Mesendoderm (in vitro differentiated cells): Measurements from ENCODE around the gene PEX26.
"Not testable (repeated sequence)": the region's sequence is repeated elsewhere in the genome, so short reads cannot be mapped to it uniquely, and the experiment has no call there.

ENCODE experiments used
- DNase-seq: peaks from one replicate; pipeline ENCODE4 v3.0.0; 2013
- H2AK5ac ChIP-seq: 2 replicates; pipeline ENCODE4 v1.6.1; 2013; ENCODE audit warnings: low read length, inconsistent platforms
- H2BK120ac ChIP-seq: 2 replicates; pipeline ENCODE4 v1.6.1; 2013; ENCODE audit warnings: low read depth, mild to moderate bottlenecking, low read length, moderate library complexity, mixed read lengths
- H2BK15ac ChIP-seq: replicated peaks from 2 replicates; pipeline ENCODE4 v1.6.1; 2013; ENCODE audit warnings: low read depth, mild to moderate bottlenecking, moderate library complexity
- H2BK5ac ChIP-seq: 2 replicates; pipeline ENCODE4 v1.6.1; 2013; ENCODE audit warnings: low read length, inconsistent platforms
- H3K18ac ChIP-seq: 2 replicates; pipeline ENCODE4 v1.6.1; 2013; ENCODE audit warnings: mild to moderate bottlenecking, low read length, mixed read lengths
- H3K23ac ChIP-seq: one replicate; pipeline ENCODE4 v1.6.1; 2013; ENCODE audit warnings: low read length
- H3K27ac ChIP-seq: 2 replicates; pipeline ENCODE4 v1.5.1; 2013; ENCODE audit warnings: low read depth, mild to moderate bottlenecking, inconsistent platforms, low read length, moderate library complexity
- H3K27me3 ChIP-seq: 2 replicates; pipeline ENCODE4 v1.6.1; 2013; ENCODE audit warnings: low read length, control low read depth, mild to moderate bottlenecking, inconsistent platforms; ENCODE audit not compliant: insufficient read depth, poor library complexity
- H3K36me3 ChIP-seq: 2 replicates; pipeline ENCODE4 v1.6.1; 2013; ENCODE audit warnings: low read length, inconsistent platforms; ENCODE audit not compliant: control insufficient read depth, insufficient read depth
- H3K4ac ChIP-seq: one replicate; pipeline ENCODE4 v1.6.1; 2013; ENCODE audit warnings: low read depth, mild to moderate bottlenecking, low read length, moderate library complexity
- H3K4me1 ChIP-seq: 2 replicates; pipeline ENCODE4 v1.6.1; 2013; ENCODE audit warnings: low read depth, low read length, inconsistent platforms; ENCODE audit not compliant: control insufficient read depth
- H3K4me2 ChIP-seq: 2 replicates; pipeline ENCODE4 v1.6.1; 2013; ENCODE audit warnings: low read length
- H3K4me3 ChIP-seq: 2 replicates; pipeline ENCODE4 v1.5.1; 2013; ENCODE audit warnings: mild to moderate bottlenecking, low read length
- H3K56ac ChIP-seq: one replicate; pipeline ENCODE4 v1.6.1; 2013; ENCODE audit warnings: low read length
- H3K79me1 ChIP-seq: 2 replicates; pipeline ENCODE4 v1.6.1; 2013; ENCODE audit warnings: low read length, inconsistent platforms
- H3K79me2 ChIP-seq: 2 replicates; pipeline ENCODE4 v1.6.1; 2013; ENCODE audit warnings: mild to moderate bottlenecking, low read length; ENCODE audit not compliant: control insufficient read depth, insufficient read depth
- H3K9ac ChIP-seq: 2 replicates; pipeline ENCODE4 v1.6.1; 2013; ENCODE audit warnings: low read length, inconsistent platforms
- H4K5ac ChIP-seq: one replicate; pipeline ENCODE4 v1.6.1; 2013; ENCODE audit warnings: low read length
- H4K8ac ChIP-seq: one replicate; pipeline ENCODE4 v1.6.1; 2013; ENCODE audit warnings: low read depth, mild to moderate bottlenecking, control low read depth, low read length, moderate library complexity
- WGBS: extraction: QIAGEN DNeasy Blood & Tissue Kit; methylation state at CpG from one replicate; pipeline ENCODE4 v1.1.7; 2013; ENCODE audit warnings: low lambda C conversion rate, missing lambda C conversion rate; ENCODE audit not compliant: insufficient coverage; ENCODE audit errors: extremely low coverage; 5-methylcytosine and 5-hydroxymethylcytosine counted together

The PEX26 gene

DNA sequence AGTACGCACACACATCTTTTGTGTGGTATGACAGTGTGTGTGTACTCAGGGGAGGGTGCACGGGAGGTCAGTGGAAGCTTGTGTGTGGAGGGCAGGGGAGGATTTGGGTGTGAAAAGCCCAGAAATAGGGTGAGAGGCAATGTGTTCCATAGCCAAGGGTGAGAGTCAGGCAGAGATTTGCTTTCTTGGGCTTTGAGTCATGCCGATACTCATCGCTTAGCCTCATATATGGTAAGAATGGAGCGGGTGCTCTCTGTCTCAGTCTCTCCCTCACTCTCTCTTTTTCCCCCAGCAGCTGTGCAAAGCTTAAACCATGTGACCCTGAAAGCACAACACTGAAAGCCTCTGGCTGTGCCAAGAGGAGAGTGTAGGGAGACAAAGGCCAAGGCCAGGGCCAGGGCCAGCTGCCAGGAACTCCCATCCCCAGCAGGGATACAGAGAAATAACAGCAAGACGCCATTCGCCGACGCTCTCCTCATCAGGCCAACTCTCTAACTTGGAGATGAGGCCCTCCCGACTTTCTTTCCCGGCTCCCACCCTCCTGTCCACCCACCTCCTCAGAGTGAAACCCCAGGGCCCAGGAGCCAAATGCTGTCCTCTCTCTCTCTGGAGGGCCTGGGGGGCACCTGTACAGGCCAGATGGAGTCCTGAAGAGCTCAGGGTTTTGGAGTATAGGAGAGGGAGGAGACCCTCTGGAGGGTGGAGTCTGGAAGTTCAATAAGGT, 33.1 kb upstream of the PEX26 start:
- no peak overlapping the region for H3K18ac ChIP-seq
- no peaks in the 10 kb centered on the region for H3K36me3 ChIP-seq
- no peaks in the 10 kb centered on the region for H3K79me1 ChIP-seq
- no peak overlapping the region for H3K4me2 ChIP-seq
- H3K23ac ChIP-seq: no peak overlapping the region
- DNase-seq: no peak
- H2BK120ac ChIP-seq: no peak overlapping the region
- no peak overlapping the region for H2BK15ac ChIP-seq
- H3K9ac ChIP-seq: no peak overlapping the region
- no peak overlapping the region for H3K56ac ChIP-seq
- H3K79me2 ChIP-seq: no peaks in the 10 kb centered on the region
- H3K27ac ChIP-seq: no peak overlapping the region
- WGBS: no CpG with 5 or more reads among the region's 11 CpGs
- no peak overlapping the region for H4K5ac ChIP-seq
- H3K4me3 ChIP-seq: no peak overlapping the region
- H3K4ac ChIP-seq: no peak overlapping the region
- H2AK5ac ChIP-seq: no peak overlapping the region
- H3K27me3 ChIP-seq: no peaks in the 10 kb centered on the region
- H3K4me1 ChIP-seq: no peaks in the 10 kb centered on the region
- H2BK5ac ChIP-seq: no peak overlapping the region
- H4K8ac ChIP-seq: no peak overlapping the region

DNA sequence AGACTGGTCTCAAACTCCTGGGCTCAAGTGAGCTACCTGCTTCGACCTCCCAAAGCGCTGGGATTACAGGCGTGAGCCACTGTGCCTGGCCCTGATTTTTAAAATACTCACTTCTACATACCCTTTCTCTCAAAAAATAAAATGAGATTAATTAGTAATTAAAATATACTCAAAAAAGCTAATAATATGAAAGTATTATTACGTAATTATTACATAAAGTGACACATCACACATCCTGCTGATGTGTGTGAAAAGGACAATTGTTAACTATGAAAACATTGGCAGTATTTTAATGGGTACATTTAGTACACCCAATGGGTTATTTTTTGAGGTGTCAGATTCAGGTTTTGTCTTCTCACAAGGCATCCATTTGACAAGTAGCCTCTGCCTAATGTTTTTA, 32.0 kb upstream of the PEX26 start:
- Histone ChIP-seq H3K4me1 (no peaks in the 10 kb centered on the region), H3K4ac (no peak overlapping the region), H3K4me3 (no peak overlapping the region), H3K9ac (no peak overlapping the region), H2BK5ac (no peak overlapping the region), H3K27ac (no peak overlapping the region), H3K79me2 (no peaks in the 10 kb centered on the region), H3K18ac (no peak overlapping the region), H2BK120ac (no peak overlapping the region), H3K27me3 (no peaks in the 10 kb centered on the region), H3K36me3 (no peaks in the 10 kb centered on the region), H3K79me1 (no peaks in the 10 kb centered on the region), H2AK5ac (no peak overlapping the region), H4K5ac (no peak overlapping the region), H3K4me2 (no peak overlapping the region), H3K56ac (no peak overlapping the region), H3K23ac (no peak overlapping the region), H2BK15ac (no peak overlapping the region), H4K8ac (no peak overlapping the region)
- WGBS: no CpG with 5 or more reads among the region's 4 CpGs
- DNase-seq: no peak

DNA sequence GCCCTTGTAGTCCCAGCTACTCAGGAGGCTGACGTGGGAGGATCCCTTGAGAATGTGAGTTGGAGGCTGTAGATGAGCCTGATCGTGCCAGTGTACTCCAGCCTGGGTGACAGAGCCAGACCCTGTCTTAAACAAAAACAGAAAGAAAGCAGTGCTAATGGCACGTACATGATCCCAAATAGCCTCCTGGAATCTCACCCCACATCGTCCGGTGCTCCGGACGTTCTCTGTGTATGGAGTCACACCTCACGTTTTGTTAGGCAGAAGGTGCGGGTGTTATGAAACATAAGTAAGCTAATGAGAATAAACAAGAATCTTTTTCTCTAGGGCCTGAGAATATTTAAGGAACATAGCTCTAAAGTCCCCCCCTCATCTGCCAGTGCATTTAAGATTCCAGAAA, 29.7 kb upstream of the PEX26 start:
- Histone ChIP-seq H3K4me2 (no peak overlapping the region), H3K79me2 (no peaks in the 10 kb centered on the region), H2AK5ac (no peak overlapping the region), H2BK120ac (no peak overlapping the region), H3K4me3 (no peak overlapping the region), H3K27ac (no peak overlapping the region), H3K18ac (no peak overlapping the region), H4K8ac (no peak overlapping the region), H3K36me3 (no peaks in the 10 kb centered on the region), H3K23ac (no peak overlapping the region), H3K4me1 (no peaks in the 10 kb centered on the region), H2BK5ac (no peak overlapping the region), H2BK15ac (no peak overlapping the region), H4K5ac (no peak overlapping the region), H3K56ac (no peak overlapping the region), H3K9ac (no peak overlapping the region), H3K79me1 (no peaks in the 10 kb centered on the region), H3K4ac (no peak overlapping the region), H3K27me3 (no peaks in the 10 kb centered on the region)
- DNase-seq: no peak
- no CpG with 5 or more reads among the region's 9 CpGs for WGBS

DNA sequence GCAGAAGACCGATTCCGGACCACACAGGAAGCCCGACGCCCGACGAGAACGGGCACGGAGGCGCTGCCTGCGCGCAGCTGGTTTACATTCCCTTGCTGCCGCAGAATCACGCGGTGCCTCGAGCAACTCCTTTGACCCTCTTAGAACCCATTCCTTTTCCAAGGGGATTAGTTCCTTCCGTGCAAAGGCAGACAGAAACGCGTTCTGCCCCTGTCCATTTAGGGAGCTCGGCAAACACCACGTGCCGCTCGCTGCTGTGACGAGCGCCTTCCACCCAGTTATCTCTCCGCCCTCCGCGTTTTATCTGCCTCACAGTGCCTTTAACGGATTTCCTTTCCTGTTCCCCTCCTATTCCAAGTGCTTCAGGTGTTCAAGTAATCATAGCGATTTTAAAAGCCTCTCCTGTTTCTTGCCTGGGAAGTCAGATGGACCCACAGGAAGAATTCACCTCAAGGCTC, 29.3 kb upstream of the PEX26 start:
- Histone ChIP-seq H4K8ac (no peak overlapping the region), H2BK15ac (no peak overlapping the region), H3K4me3 (no peak overlapping the region), H3K23ac (no peak overlapping the region), H3K18ac (no peak overlapping the region), H3K36me3 (no peaks in the 10 kb centered on the region), H4K5ac (no peak overlapping the region), H3K4me2 (no peak overlapping the region), H3K4ac (no peak overlapping the region), H3K79me2 (no peaks in the 10 kb centered on the region), H2AK5ac (no peak overlapping the region), H2BK120ac (no peak overlapping the region), H3K4me1 (no peaks in the 10 kb centered on the region), H2BK5ac (no peak overlapping the region), H3K27me3 (no peaks in the 10 kb centered on the region), H3K27ac (no peak overlapping the region), H3K9ac (no peak overlapping the region), H3K56ac (no peak overlapping the region), H3K79me1 (no peaks in the 10 kb centered on the region)
- DNase-seq: no peak
- WGBS: no CpG with 5 or more reads among the region's 29 CpGs

DNA sequence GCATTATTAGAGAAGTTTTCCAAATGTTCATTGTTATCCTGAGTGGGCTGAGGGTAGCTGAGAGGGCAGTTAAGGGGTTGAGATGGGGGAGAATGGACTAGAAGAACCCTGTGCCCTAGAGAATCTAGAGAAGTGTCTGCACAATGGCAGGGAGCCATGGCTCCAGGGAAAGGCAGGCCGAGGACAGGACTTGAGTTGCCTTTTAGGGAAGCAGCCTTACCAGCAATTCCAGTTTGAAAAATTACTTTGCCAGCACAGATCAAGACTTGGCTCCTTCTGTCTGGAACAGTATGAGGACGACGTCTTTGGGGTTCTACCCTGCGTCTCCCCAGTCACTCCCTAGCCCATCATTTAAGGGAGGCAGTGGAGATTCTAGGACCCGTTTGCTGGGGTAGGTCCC, 27.7 kb upstream of the PEX26 start:
- H3K79me1 ChIP-seq: no peaks in the 10 kb centered on the region
- H3K4ac ChIP-seq: no peak overlapping the region
- no peak overlapping the region for H2BK15ac ChIP-seq
- no peak overlapping the region for H3K9ac ChIP-seq
- DNase-seq: no peak
- H2AK5ac ChIP-seq: no peak overlapping the region
- no peak overlapping the region for H2BK5ac ChIP-seq
- WGBS: no CpG with 5 or more reads among the region's 5 CpGs
- no peak overlapping the region for H3K23ac ChIP-seq
- H3K4me2 ChIP-seq: no peak overlapping the region
- no peaks in the 10 kb centered on the region for H3K4me1 ChIP-seq
- no peak overlapping the region for H3K56ac ChIP-seq
- no peaks in the 10 kb centered on the region for H3K36me3 ChIP-seq
- no peak overlapping the region for H2BK120ac ChIP-seq
- H3K27me3 ChIP-seq: no peaks in the 10 kb centered on the region
- no peak overlapping the region for H4K5ac ChIP-seq
- H3K18ac ChIP-seq: no peak overlapping the region
- no peak overlapping the region for H3K27ac ChIP-seq
- H4K8ac ChIP-seq: no peak overlapping the region
- no peaks in the 10 kb centered on the region for H3K79me2 ChIP-seq
- no peak overlapping the region for H3K4me3 ChIP-seq

DNA sequence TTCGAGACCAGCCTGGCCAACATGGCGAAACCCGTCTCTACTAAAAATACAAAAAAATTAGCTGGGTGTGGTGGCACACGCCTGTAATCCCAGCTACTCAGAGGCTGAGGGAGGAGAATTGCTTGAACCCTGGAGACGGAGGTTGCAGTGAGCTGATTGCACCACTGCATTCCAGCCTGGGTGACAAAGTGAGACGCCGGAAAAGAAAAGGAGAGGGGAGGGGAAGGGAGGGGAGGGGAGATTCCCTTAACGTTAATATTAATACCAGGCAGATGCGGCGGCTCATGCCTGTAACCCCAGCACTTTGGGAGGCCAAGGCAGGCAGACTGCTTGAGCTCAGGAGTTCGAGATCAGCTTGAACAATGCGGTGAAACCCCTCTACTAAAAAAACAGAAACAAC, 26.7 kb upstream of the PEX26 start:
- H4K5ac ChIP-seq, H2AK5ac ChIP-seq, H4K8ac ChIP-seq, DNase-seq, H3K4me2 ChIP-seq, H3K79me2 ChIP-seq, H3K4me1 ChIP-seq, H3K27ac ChIP-seq, H2BK120ac ChIP-seq, H3K27me3 ChIP-seq, H3K9ac ChIP-seq, H3K23ac ChIP-seq, H3K4ac ChIP-seq, H3K18ac ChIP-seq, H3K36me3 ChIP-seq, H3K56ac ChIP-seq, H3K4me3 ChIP-seq, H2BK5ac ChIP-seq, H2BK15ac ChIP-seq, H3K79me1 ChIP-seq: not testable (repeated sequence)
- WGBS: no CpG with 5 or more reads among the region's 12 CpGs
